SH-SY5Y (cell line): ENCODE results near the gene DST.

Experiments
- GATA2 ChIP-seq: IDR thresholded peaks from 2 replicates; pipeline ENCODE4 v1.6.1; 2011; ENCODE audit warnings: mild to moderate bottlenecking, low read depth, low read length
- GATA3 ChIP-seq: IDR thresholded peaks from 2 replicates; pipeline ENCODE4 v1.6.1; 2011; ENCODE audit warnings: low read depth, mild to moderate bottlenecking, low read length, moderate library complexity

GRCh38 chr6:56489559-56489958 lies 153.1 kb downstream of the DST start:
- TF ChIP-seq GATA3, result no peak
- TF ChIP-seq GATA2, result no peak
